ENCODE results near the gene ASPDH.

DNA sequence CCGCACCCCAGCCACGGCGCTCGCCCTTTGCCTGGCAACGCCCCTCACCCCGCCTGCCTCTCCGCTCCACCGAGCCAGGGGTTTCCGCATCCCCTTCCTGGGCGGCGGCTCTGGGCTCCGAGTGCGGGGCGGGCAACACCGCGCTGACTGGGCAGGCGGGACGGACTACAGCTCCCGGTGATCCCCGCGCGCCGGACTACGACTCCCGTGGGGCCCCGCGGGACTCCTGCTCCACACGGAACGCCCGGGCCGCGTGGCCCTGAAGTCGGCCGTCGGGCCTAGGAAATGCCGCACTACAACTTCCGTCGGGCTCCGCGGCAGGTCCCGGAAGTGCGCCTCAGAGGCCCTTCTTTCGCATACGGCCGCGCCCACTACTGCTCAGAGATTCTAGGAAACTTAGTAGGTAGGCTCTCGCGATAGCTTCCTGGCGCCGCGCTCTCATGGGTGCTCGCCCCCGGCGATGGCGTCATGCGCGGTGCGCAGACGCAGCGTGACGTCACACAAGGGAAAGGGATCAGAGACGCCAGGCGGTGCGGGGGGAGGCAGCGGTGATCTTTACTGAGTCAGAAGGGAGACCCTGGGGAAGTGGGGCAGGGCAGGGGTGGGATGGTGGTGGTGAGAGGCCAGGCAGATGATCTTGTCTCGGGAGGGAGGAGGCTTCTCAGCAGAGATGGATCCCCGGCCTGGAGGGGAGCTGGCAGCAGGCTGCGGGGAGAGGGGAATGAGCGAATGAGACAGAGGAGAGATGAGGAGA, 2.5 kb downstream of the ASPDH start, which contains the start of gene JOSD2:
- no peak for TF ChIP-seq EZH2 (IDR thresholded peaks at IDR 0.05; ENCODE audit: insufficient read depth, low read length)
- TF ChIP-seq, protein P1, sequence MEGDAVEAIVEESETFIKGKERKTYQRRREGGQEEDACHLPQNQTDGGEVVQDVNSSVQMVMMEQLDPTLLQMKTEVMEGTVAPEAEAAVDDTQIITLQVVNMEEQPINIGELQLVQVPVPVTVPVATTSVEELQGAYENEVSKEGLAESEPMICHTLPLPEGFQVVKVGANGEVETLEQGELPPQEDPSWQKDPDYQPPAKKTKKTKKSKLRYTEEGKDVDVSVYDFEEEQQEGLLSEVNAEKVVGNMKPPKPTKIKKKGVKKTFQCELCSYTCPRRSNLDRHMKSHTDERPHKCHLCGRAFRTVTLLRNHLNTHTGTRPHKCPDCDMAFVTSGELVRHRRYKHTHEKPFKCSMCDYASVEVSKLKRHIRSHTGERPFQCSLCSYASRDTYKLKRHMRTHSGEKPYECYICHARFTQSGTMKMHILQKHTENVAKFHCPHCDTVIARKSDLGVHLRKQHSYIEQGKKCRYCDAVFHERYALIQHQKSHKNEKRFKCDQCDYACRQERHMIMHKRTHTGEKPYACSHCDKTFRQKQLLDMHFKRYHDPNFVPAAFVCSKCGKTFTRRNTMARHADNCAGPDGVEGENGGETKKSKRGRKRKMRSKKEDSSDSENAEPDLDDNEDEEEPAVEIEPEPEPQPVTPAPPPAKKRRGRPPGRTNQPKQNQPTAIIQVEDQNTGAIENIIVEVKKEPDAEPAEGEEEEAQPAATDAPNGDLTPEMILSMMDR (IDR thresholded peaks at IDR 0.05; ENCODE audit: insufficient read depth, low read depth, low read length): no peak

All from astrocyte (in vitro differentiated cells and primary cell).